Articular chondrocyte of knee joint (primary cell): ENCODE data around the gene DOCK3. TPM values are rescaled to one million over a fixed set of nuclear protein-coding genes. Genes with fewer than 3 reads are reported as not detected.

Experiments used
- small RNA-seq: library from RNA; depleted of rRNA; stranded (forward); fragments of <200 nt; gene quantifications from one replicate; pipeline ENCODE3, GENCODE V24; 2012
- total RNA-seq: library from RNA; depleted of rRNA; stranded (reverse); fragments of >200 nt; gene quantifications from 2 replicates; pipeline ENCODE4 v1.2.3, GENCODE V29; 2012

DOCK3 gene, protein sequence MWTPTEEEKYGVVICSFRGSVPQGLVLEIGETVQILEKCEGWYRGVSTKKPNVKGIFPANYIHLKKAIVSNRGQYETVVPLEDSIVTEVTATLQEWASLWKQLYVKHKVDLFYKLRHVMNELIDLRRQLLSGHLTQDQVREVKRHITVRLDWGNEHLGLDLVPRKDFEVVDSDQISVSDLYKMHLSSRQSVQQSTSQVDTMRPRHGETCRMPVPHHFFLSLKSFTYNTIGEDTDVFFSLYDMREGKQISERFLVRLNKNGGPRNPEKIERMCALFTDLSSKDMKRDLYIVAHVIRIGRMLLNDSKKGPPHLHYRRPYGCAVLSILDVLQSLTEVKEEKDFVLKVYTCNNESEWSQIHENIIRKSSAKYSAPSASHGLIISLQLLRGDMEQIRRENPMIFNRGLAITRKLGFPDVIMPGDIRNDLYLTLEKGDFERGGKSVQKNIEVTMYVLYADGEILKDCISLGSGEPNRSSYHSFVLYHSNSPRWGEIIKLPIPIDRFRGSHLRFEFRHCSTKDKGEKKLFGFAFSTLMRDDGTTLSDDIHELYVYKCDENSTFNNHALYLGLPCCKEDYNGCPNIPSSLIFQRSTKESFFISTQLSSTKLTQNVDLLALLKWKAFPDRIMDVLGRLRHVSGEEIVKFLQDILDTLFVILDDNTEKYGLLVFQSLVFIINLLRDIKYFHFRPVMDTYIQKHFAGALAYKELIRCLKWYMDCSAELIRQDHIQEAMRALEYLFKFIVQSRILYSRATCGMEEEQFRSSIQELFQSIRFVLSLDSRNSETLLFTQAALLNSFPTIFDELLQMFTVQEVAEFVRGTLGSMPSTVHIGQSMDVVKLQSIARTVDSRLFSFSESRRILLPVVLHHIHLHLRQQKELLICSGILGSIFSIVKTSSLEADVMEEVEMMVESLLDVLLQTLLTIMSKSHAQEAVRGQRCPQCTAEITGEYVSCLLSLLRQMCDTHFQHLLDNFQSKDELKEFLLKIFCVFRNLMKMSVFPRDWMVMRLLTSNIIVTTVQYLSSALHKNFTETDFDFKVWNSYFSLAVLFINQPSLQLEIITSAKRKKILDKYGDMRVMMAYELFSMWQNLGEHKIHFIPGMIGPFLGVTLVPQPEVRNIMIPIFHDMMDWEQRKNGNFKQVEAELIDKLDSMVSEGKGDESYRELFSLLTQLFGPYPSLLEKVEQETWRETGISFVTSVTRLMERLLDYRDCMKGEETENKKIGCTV (N-terminal part only)
- total RNA-seq: 0.26 and 0.32 TPM in 2 replicates

DNA sequence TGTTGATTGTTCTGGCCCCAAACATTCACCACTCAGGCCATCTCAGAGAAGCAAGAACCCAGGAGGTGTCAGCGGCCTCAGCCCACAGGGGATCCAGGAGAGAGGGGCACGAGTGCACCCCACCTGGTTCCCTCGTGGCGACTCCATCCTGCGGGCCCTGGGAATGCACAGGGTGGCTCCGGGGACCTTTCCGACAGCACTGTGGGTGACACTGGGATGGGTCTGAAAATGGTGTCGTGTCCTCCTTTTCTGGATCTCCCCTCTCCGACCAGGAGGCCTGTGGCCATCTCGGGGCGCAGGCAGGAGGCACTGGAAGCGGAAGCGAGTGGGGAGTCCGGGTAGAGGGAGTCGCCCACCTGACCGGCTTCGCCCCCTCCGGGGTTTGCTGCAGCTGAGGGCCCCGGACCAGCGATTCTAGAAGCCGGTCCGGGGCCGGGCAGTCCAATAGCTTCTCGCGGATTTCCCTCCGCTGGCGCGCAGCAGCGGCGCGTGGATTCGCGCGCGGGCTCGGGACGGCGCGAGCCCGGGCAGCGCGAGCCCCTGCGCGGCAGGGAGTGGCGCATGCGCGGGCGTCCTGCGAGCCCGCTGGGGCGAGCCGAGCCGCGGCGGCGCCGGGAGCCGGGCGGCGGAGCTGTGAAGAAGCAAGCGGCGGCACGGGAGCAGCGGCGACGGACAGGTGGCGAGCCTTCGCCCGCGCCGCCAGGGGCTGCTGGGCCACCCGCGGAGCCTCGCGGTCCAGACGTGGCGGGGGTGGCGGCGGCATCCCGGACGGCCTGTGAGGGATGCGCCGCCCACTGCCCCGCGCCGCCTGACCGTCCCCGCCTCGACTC is at the start of gene DOCK3:
Gene DOCK3, plus strand, starts transcription at position 579 of the 830 bp plus-strand sequence. CDS start 337 bp downstream, outside the sequence.

DNA sequence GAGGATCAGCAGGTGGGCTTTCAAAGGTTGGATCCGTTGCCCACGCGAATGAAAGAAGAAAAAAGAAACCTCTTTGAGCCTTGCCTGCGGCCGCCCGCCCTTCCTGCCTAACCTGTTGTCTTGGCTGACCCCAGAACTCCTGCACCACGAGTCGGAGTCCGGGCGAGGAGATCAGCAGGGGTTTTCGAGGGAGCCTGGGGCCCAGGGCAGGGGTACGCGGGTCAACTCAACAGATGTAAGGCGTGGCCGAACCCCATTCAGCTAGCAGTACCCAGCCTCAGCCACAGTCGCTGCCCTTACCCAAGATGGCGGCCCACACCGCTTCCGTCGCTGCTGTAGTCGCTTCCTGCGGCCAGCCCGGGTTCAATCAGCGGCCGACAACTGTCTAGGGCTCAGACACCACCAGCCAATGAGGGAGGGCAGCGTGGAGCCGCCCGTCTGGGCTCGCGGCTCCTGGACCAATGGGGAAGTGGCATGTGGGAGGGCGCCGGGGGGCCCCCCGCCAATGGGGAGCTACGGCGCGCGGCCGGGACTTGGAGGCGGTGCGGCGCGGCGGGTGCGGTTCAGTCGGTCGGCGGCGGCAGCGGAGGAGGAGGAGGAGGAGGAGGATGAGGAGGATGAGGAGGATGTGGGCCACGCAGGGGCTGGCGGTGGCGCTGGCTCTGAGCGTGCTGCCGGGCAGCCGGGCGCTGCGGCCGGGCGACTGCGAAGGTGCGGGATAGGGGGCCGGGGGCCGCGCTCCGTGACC is 710.2 kb downstream of the DOCK3 start, which contains the start of gene MANF:
Gene MANF, plus strand, starts transcription at position 566 of the 748 bp plus-strand sequence. Its CDS starts 52 bp downstream, at position 618.

DNA sequence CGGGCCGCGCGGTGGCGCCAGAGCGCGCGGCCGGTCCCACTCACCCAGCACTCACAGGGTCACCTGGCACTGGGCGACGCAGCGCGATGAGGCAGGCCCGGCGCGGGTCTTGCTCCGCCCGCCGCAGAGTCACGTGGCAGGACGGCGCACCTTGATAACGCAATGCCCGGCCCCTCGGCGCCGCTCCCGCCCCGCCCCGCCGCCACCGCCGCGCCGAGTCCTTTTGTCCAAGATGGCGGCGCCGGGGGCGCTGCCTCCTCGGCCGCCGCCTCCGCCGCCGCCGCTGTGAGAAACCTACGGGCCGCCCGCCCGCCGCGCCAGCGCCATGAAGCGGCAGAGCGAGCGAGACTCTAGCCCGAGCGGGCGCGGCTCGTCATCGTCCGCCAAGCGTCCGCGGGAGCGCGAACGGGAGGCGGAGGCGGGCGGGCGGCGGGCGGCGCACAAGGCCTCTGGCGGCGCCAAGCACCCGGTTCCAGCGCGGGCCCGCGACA is 716.4 kb downstream of the DOCK3 start, which contains the start of gene RBM15B:
Gene RBM15B, plus strand, starts transcription at position 211 of the 491 bp plus-strand sequence. Its CDS starts 115 bp downstream, at position 326.

Small RNAs within 50 kb of the gene (small RNA-seq; reads per million reads assigned to genes)
- gene MIR4787: not detected
- gene PPIAP69: 0.15 reads per million

Other genes with a start within 250 kb of the DOCK3 start
- 0.22 TPM in 1 of 2 replicates, not detected in the other for gene CACNA2D2, start 171.3 kb upstream of the DOCK3 start, total RNA-seq
- gene C3orf18, start 107.2 kb upstream of the DOCK3 start, total RNA-seq: 18.4 and 21.8 TPM in 2 replicates
- gene HEMK1, start 105.4 kb upstream of the DOCK3 start, total RNA-seq: 11.1 and 12.2 TPM in 2 replicates
- 0.76 and 1.3 TPM in 2 replicates for gene CISH, start 63.2 kb upstream of the DOCK3 start, total RNA-seq
- 41.3 and 42.7 TPM in 2 replicates for gene MAPKAPK3, start 57.8 kb upstream of the DOCK3 start, total RNA-seq